HG03139 (cell line): ENCODE data around the gene KRTAP16-1.
"Not testable (repeated sequence)": the region's sequence is repeated elsewhere in the genome, so short reads cannot be mapped to it uniquely, and the experiment has no call there.

Source experiments
- ATAC-seq: cut with Tn5 transposase; IDR thresholded peaks from one replicate; pipeline ENCODE4 v1.9.1; 2021; ENCODE audit not compliant: unreplicated experiment

Gene KRTAP16-1

GRCh38 chr17:41308918-41309359 is at the start of gene KRTAP16-1:
KRTAP16-1 (minus strand) TSS chr17:41309309; CDS start chr17:41309253, 56 bp downstream.
- ATAC-seq, result no peak

GRCh38 chr17:41354536-41354935 is 45.4 kb upstream of the KRTAP16-1 start:
- ATAC-seq, result no peak

GRCh38 chr17:41352597-41353366 is 43.7 kb upstream of the KRTAP16-1 start:
- ATAC-seq, result no peak

- no peak for ATAC-seq
Observed at GRCh38 chr17:41351177-41351576, 42.1 kb upstream of the KRTAP16-1 start.

GRCh38 chr17:41350381-41350878 is 41.3 kb upstream of the KRTAP16-1 start, which contains the start of gene KRT33A:
KRT33A (minus strand) TSS chr17:41350828; CDS start chr17:41350767, 61 bp downstream.
- ATAC-seq, result not testable (repeated sequence)

GRCh38 chr17:41347869-41348760 is 39.0 kb upstream of the KRTAP16-1 start:
- ATAC-seq, result no peak

- not testable (repeated sequence) for ATAC-seq
Observed at GRCh38 chr17:41346421-41346820, 37.3 kb upstream of the KRTAP16-1 start.

- no peak for ATAC-seq
Observed at GRCh38 chr17:41345992-41346391, 36.9 kb upstream of the KRTAP16-1 start.

GRCh38 chr17:41343029-41343428 is 33.9 kb upstream of the KRTAP16-1 start:
- ATAC-seq, result no peak

GRCh38 chr17:41340934-41341861 is 32.1 kb upstream of the KRTAP16-1 start:
- no peak for ATAC-seq

- no peak for ATAC-seq
Observed at GRCh38 chr17:41340494-41340893, 31.4 kb upstream of the KRTAP16-1 start.

- ATAC-seq, result no peak
Observed at GRCh38 chr17:41339571-41340172, 30.6 kb upstream of the KRTAP16-1 start.

GRCh38 chr17:41338961-41339485 is 29.9 kb upstream of the KRTAP16-1 start:
- no peak for ATAC-seq

GRCh38 chr17:41335747-41336146 is 26.6 kb upstream of the KRTAP16-1 start:
- no peak for ATAC-seq

GRCh38 chr17:41334385-41335305 is 25.5 kb upstream of the KRTAP16-1 start:
- no peak for ATAC-seq

GRCh38 chr17:41333836-41334235 is 24.7 kb upstream of the KRTAP16-1 start:
- ATAC-seq, result no peak

GRCh38 chr17:41333098-41333497 is 24.0 kb upstream of the KRTAP16-1 start:
- ATAC-seq, result no peak

GRCh38 chr17:41332239-41332638 is 23.1 kb upstream of the KRTAP16-1 start:
- ATAC-seq, result no peak

GRCh38 chr17:41331606-41332005 is 22.5 kb upstream of the KRTAP16-1 start:
- ATAC-seq, result no peak
